T-helper 1 cell treated with Interleukin-12 subunit alpha and Interleukin-12 subunit beta and Interleukin-4 antibody, amounts not matched to agents 30 μg/mL and 1 μg/mL, for 36 hours (primary cell): Measurements from ENCODE around the gene CORO6.
A peak's percentile ranks its signal among the peaks of the same experiment; 100 is the strongest.

Source experiments
- H3K27ac Mint-ChIP-seq: one replicate; pipeline ENCODE4 v1.8.0; 2021; ENCODE audit warnings: mild to moderate bottlenecking, mixed read lengths
- H3K27me3 Mint-ChIP-seq: one replicate; pipeline ENCODE4 v1.8.0; 2021; ENCODE audit warnings: low read depth, mixed read lengths
- H3K36me3 Mint-ChIP-seq: one replicate; pipeline ENCODE4 v1.8.0; 2021; ENCODE audit warnings: low read depth, mixed read lengths
- H3K4me1 Mint-ChIP-seq: one replicate; pipeline ENCODE4 v1.8.0; 2021; ENCODE audit warnings: low read depth, mixed read lengths
- H3K4me3 Mint-ChIP-seq: one replicate; pipeline ENCODE4 v1.8.0; 2021; ENCODE audit warnings: mild to moderate bottlenecking, moderate library complexity, mixed read lengths
- H3K9me3 Mint-ChIP-seq: one replicate; pipeline ENCODE4 v1.8.0; 2021; ENCODE audit warnings: mixed read lengths

The CORO6 gene

DNA sequence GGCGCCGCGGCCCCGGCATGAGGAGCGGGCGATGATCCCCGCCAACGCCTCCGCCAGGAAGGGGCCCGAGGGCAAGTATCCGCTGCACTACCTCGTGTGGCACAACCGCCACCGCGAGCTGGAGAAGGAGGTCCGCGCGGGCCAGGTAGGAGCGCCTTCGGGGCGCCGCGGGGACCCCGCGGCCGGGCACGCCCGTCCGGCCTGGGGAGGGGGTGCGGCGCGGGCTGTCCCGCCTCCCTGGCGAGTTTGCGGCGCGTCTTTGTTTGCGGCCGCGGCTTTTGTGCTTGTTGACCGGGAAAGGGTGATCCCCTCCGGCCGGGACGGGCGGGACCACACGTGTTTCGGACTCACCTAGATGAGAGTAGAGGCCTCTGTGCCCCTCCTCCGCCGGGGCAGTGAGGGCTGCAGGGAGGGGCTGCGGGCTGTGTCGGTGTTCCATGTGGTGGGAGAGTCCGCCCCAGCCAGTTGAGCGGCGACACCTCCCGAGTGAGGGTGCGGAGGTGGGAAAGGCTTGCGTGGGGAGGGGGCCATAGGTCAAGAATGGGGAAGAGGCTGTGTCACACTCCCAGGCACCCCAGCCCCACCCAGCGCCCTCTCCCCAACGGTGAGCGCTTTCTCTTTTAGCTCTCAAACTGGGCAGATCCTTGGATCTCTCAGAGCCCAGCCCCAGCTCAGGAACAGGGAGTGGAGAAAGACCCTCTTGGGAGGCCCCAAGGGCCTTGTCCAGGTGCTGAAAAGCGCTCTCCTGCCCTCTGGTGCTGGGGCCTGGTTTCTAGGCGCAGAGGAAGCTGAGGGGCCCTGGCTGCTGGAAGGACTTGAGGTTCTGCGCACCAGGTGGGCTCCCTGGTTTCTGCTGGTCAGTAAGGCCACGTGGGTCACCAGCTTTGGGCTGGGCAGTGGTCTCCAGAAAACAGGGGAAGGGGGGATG lies 28.9 kb downstream of the CORO6 start:
- Mint-ChIP-seq H3K27me3 (no peaks in the 10 kb centered on the region), H3K4me1 (peaks cover 26% of the 10 kb centered on the region), H3K9me3 (no peaks in the 10 kb centered on the region), H3K4me3 (peak overlapping the region; percentile 73), H3K27ac (no peak overlapping the region), H3K36me3 (no peaks in the 10 kb centered on the region)

DNA sequence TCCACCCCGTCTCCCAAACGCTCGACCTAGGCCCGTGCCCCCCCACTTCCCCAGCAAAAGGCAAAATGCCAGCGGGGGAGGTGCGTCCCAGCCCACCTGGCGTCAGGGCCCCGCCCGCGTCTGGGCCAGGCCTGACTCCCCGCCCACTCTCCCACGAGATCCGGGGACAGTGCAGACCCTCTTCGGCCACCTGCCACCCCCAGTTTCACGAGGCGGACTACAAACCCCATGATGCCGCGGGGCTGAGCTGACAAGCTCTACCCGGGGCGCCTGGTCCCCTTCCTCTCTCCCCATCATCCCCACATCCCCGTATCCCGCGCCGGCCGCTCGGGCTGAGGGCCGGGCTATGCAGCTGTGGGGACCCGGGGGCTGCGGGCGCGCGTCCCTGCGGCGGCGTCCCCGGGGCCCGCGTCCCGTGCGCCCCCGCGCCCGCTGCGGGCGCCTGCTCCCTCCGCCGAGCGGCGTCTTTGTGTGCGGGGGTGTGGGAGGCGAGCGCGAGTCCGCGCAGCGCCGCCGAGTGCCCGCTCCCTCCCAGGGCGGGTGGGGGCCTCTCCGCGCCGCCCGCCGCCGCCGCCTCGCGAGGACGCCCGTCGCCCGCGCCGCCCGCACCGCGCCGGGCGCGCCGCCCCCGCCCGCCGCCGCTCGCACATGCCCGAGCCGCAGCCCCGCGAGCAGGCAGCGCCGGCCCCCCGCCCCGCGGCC lies 29.7 kb downstream of the CORO6 start, which contains the start of gene ANKRD13B:
Gene ANKRD13B (plus strand): TSS at position 283 of the 702 bp plus-strand sequence. CDS start 490 bp downstream, outside the sequence.
- no peaks in the 10 kb centered on the region for H3K27me3 Mint-ChIP-seq
- H3K4me1 Mint-ChIP-seq, result peaks cover 29% of the 10 kb centered on the region
- peak within 1 kb of the TSS; percentile 73 for H3K4me3 Mint-ChIP-seq
- no peaks in the 10 kb centered on the region for H3K9me3 Mint-ChIP-seq
- no peaks in the 10 kb centered on the region for H3K36me3 Mint-ChIP-seq
- no peak within 1 kb of the TSS for H3K27ac Mint-ChIP-seq

DNA sequence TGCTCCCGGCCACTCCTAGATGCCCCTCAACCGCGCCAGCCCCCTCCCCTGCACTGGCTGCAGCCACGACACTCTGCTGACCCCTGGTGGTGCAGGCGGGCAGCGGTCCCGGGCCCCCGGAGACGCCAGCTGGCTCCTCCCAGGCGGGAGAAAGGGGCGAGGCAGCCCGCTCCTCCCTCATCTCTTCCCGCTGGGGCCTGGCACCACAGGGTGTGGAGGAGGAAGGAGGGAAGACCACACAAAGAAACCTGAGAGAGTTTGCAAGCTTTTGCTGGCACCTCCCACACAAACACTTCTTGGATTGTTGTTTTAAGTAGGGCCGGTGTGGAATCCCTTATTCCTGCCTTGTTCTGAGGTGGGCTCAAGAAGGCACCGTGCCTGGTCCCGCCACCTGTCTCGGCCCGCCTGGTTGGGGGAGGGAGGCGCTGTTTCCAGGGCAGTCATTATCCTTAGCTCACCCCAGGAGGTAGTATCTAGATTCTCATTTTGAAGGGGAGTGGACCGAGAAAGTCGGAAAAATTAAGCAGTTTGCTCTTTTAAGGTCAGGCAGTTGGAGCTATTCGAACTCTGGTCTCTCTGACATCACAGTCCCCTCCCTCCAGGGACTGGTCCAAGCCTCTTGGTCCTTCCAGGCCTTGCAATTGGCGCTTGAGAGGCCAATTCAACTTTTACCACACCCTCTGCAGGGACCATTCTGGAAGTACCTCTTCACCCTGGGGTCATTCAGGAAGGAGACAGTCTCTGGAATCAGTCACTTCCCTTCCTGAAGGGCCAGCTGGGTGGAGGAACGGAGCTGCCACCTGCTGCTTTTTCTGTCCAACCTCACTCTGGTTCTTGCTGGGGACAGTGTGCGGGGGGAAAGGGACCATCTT lies 30.7 kb downstream of the CORO6 start:
- Mint-ChIP-seq H3K4me1 (peaks cover 38% of the 10 kb centered on the region), H3K36me3 (no peaks in the 10 kb centered on the region), H3K27ac (no peak overlapping the region), H3K27me3 (no peaks in the 10 kb centered on the region), H3K9me3 (no peaks in the 10 kb centered on the region), H3K4me3 (peak overlapping the region; percentile 66)

DNA sequence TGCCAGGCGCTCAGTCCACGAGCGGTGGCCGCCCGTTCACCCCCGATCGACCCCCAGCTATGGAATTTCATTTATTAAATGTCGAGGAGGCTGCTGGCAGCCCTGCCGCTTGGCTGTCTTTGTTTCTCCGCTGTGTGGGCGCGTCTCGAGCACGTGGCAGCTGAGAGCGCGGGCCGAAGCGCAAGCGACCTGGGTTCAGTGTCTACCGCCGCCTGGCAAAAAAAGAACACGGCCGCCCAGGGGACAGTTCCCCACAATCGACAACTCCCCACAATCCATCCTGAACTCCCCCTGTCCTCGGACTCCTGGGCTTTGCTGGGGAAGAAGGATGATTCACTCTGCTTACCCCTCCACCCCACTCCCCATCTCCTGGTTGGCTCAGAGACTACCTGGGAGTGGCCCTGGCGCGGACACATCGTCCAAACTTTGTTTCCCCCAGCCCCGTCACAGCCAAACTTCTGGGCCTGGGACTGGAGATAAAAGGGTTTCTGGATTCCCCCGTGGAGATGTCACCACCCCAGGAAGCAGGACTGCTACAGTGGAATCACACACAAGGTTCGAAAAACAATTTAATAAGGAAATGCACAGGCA lies 31.5 kb downstream of the CORO6 start:
- Mint-ChIP-seq H3K36me3 (no peaks in the 10 kb centered on the region), H3K4me3 (peak overlapping the region; percentile 66), H3K27me3 (no peaks in the 10 kb centered on the region), H3K4me1 (peaks cover 43% of the 10 kb centered on the region), H3K27ac (peak overlapping the region; percentile 62), H3K9me3 (no peaks in the 10 kb centered on the region)

DNA sequence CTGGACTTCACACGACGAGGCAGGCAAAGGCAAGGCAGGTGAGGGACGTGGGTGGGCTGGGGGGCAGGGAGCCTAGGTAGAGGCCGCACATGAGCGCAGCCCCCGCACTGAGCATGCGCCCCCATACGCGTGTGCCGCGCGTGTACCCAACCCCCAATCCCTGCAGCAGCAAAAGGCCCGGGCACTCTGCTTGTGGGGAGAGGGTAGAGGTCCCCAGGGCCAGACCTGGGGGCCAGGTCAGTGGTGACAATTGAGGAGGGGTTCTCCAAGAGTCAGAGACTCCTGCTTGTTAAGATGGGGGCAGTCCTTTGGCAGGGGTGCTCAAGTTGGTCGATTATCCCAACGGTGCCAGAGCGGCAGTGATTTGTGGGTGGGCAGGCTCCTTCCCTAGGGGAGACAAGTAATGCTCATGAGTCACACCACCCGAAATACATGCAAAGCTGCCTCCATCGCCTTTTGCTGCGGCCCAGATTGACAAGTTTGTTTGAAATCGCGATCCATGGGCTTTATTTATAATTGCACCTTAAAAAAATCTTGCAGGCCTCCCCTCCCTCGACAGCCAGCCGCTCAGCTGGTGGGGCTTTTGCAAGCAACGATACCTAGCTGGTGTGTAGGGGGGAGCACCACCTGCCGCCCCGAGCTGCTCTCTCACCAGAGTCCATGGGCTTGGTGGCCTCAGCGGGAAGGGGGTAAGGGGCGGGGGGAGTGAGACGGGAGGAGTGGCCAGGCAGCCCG lies 32.1 kb downstream of the CORO6 start:
- Mint-ChIP-seq H3K27me3 (no peaks in the 10 kb centered on the region), H3K27ac (no peak overlapping the region), H3K9me3 (no peaks in the 10 kb centered on the region), H3K4me3 (peak overlapping the region; percentile 85), H3K4me1 (peaks cover 48% of the 10 kb centered on the region), H3K36me3 (no peaks in the 10 kb centered on the region)

DNA sequence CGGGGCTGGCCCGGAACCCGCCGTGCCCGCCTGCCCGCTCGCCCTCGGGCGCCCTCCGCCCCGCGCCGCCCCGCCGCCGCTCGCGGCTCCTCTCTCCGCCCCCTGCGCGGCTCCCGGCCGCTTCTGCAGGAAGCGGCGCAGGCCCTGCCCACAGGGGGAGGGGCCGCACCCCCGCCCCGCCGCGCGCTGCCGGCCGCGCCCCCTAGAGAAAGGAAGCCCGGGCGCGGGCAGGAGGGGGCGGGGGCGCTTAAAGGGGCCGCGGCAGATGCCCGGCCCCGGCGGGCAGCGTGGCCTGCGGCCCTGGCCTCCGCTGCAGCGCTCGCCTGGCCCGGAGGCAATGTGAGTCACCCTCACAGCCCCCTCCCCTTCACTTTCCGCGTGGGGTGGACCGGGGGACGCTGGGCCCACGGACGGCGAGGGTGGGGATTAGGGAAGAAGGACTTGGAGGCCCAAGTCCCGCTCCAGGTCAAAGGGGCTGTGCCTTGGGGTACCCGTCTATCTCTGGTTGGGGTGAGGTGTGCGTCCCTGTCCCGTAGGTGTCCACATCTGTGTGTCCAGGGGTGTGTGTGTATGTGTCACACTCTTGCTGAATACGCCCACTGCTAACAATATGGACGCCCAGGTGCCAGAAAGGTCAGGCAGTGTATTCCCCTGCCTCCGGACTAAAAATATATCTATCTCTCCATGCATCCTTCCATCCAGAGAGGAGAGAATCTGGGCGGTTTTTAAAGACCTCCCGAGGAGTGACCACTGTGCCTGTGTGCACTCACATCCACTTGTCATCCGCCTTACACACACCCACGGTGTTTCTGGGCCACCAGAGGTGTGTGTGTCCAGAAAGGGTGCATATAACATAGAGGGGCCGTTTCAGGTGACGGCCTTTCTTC lies 32.9 kb downstream of the CORO6 start, which contains the start of gene GIT1:
Gene GIT1 (minus strand): TSS at position 125 of the 887 bp plus-strand sequence. CDS start 270 bp downstream, outside the sequence.
- no peaks in the 10 kb centered on the region for H3K9me3 Mint-ChIP-seq
- H3K36me3 Mint-ChIP-seq, result no peaks in the 10 kb centered on the region
- H3K27ac Mint-ChIP-seq, result peak within 1 kb of the TSS; percentile 88
- peaks cover 52% of the 10 kb centered on the region for H3K4me1 Mint-ChIP-seq
- peak within 1 kb of the TSS; percentile 88 for H3K4me3 Mint-ChIP-seq
- no peaks in the 10 kb centered on the region for H3K27me3 Mint-ChIP-seq

DNA sequence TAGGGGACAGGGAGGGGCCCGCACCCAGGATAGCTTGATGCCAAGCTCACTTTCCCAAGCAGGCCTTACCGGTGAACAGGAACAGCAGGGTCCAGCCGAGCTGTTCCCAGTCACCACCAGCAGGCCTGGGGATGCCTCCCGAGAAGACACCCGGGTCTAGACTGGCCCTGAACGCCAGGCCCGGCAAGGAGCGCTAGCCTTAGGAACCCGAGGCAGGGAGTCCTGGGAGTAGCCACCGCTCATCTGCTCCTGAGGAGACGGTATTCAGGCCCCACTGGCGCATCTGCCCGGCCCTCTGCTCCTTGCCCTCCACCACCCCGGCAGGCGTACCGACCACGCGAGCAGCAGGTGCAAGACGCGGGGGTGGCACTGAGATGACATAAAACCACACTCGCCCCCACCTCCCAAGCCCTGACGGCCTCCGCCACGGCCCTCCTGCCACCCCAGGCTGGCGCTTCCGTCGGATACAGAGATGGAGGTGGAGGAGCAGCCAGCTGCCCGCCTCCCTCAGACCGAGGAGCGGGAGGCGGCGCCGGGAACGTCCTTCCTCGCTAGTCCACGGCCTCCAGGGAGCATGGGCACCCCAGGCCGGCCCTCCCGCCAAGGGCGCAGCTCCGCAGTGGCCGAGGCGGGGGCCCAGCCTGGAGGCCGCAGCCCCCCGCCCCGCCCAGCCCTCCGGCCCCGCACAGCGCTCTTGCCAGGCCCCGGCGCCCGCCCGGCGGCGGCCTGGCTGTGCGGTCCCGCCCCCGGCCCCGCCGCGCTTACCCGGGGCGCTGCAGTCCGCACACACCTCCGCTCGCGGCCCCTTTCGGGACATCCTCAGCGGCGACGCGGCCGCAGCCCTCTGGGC lies 33.9 kb downstream of the CORO6 start:
- H3K4me1 Mint-ChIP-seq, result peaks cover 55% of the 10 kb centered on the region
- H3K27ac Mint-ChIP-seq, result no peak overlapping the region
- peak overlapping the region; percentile 88 for H3K4me3 Mint-ChIP-seq
- no peaks in the 10 kb centered on the region for H3K27me3 Mint-ChIP-seq
- H3K36me3 Mint-ChIP-seq, result no peaks in the 10 kb centered on the region
- H3K9me3 Mint-ChIP-seq, result no peaks in the 10 kb centered on the region

DNA sequence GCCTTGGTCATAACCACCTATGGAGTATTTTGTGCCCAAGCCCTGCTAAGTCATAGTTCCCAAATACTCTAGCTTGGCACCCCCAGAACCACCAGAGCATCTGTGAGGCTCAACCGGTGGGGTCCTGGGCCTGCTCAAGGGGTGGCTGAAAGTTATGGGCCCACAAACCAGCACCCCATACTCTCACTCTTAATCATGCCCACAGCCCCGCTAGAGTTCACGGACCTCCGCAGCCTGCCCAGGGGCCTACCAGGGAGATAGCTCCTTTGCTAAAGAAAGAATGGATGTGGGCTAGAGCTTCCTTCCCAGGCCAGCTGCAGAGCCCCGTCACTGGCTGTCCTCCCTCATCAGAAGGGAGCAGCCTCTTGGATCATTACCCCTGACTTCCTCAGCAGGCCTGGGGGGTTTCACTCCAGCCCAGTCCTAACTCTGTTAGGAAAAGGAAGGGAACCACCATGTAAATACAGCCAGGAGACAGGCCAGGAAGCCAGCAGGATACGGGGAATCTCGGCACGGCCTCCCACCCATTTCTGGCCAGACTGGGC lies 34.6 kb downstream of the CORO6 start:
- Mint-ChIP-seq H3K36me3 (no peaks in the 10 kb centered on the region), H3K9me3 (no peaks in the 10 kb centered on the region), H3K27me3 (no peaks in the 10 kb centered on the region), H3K4me3 (peak overlapping the region; percentile 88), H3K27ac (peak overlapping the region; percentile 83), H3K4me1 (peaks cover 55% of the 10 kb centered on the region)

DNA sequence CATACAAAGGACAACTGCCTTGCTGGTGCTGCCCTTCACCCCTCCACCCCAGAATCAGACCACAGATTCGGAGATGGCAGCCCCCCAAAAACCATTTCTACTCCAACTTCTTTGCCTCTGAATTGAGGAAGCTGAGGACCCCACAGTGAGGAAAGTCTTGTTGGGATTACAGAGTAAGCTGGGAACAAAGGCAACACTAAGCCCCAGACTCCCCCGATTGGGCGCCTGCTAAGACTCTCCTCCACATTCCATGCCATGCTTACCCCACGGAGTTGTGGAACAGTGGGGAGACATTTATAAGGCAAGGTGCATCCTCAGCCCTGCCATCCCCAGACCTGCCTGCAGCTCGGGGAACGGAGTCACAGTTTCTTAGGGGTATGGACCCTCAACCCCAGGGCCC lies 35.1 kb downstream of the CORO6 start:
- Mint-ChIP-seq H3K36me3 (no peaks in the 10 kb centered on the region), H3K9me3 (no peaks in the 10 kb centered on the region), H3K4me3 (peak overlapping the region; percentile 88), H3K27ac (no peak overlapping the region), H3K27me3 (no peaks in the 10 kb centered on the region), H3K4me1 (peaks cover 54% of the 10 kb centered on the region)

DNA sequence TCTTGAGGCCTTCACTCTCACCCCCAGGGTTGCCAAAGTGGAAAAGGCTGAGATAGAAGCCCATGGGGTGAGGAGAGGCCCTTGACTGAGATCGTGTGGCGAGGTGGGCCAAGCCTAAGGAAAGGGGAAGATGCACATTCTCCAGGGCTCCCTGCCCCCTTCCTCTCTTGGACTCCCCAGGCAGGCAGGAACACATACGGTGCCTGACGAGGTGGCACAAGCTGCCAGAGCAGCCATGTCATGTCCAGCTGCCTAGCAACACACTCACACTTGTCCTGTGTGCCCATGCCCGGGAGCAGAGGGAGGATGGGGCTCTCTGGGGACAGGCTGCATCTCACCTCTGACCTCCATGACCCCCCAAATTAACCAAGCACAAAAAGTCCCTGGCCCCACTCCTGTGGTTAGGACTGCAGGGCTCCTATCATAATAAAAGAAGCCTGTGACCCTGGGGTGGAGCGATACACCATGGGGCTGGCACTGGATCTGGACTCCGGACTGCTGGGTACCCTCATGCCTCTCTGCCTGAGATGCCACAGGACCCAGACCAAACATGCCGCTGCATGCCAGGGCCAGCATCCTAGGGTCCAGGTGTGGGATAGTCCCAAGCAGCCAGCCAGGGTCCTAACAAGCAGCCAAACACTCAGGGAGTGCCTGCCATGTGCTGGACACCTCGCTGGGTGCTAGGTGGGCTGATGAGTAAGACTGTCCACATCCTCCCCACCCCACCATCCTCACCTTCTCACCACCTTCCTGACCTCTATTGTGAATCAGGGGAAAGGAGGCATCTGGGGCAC lies 35.8 kb downstream of the CORO6 start:
- Mint-ChIP-seq H3K4me1 (peaks cover 51% of the 10 kb centered on the region), H3K27me3 (no peaks in the 10 kb centered on the region), H3K36me3 (peaks cover 5% of the 10 kb centered on the region), H3K27ac (no peak overlapping the region), H3K9me3 (no peaks in the 10 kb centered on the region), H3K4me3 (peak overlapping the region; percentile 88)

DNA sequence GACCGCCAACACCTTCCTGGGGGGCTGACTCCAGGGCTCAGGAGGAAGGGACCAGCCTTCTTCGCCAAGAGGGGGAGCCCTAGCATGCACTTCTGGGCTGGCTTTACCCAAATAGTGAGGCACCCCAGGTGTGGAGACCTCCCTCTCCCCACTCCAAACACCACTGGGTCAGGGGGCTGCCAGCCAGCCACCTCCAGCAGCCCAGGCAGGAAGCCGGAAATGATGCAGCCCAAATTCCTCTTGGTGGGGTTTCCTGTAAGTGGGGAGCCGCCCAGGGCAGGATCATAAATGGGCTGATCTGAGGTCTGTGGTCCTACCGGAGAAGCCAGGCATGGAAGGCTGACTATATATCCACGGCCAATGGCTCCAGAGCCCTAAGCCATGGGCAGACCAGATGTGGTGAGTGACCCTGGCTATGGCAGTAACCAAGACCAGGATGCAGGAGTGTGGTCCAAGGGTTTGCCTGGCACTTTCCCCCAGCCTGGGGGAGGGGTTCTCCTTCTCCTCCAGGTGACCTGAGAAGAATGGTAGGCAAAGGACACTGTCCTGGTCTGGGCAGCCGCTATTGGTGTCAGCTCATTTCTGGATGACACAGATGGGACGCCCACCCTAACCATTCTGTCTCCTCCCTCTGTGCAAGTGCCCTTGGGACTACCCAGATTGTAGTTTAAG lies 37.5 kb downstream of the CORO6 start:
- Mint-ChIP-seq H3K27ac (peak overlapping the region; percentile 45), H3K4me3 (peak overlapping the region; percentile 40), H3K4me1 (peaks cover 45% of the 10 kb centered on the region), H3K27me3 (no peaks in the 10 kb centered on the region), H3K36me3 (peaks cover 9% of the 10 kb centered on the region), H3K9me3 (no peaks in the 10 kb centered on the region)
